GM12872 (cell line): ENCODE results near the gene XPNPEP2.

Source experiments
- TF ChIP-seq, protein P1 (sequence below): IDR thresholded peaks from 3 replicates; pipeline ENCODE4 v1.5.1; 2011; ENCODE audit warnings: low read depth, mild to moderate bottlenecking, low read length, moderate library complexity; ENCODE audit not compliant: insufficient read depth

The XPNPEP2 gene

DNA sequence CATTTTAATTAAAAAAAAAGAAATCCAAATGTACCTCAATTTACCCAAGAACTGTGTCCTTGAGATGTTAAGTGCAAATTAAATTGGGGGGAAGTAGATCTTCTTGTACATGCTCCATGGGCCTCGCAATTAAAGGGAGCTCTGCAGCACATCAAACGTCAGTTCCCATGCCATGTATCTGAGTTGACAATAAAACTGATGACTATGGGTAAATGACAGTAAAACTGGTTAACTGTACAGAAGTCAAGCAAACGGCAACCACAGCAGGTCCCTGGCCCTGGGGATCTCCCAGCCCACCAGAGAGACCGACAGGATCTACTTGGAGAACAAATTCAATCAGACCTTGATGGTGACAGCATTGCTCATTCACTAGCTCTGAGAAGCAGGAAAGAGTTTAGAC lies 32.8 kb upstream of the XPNPEP2 start:
- TF ChIP-seq, protein P1, sequence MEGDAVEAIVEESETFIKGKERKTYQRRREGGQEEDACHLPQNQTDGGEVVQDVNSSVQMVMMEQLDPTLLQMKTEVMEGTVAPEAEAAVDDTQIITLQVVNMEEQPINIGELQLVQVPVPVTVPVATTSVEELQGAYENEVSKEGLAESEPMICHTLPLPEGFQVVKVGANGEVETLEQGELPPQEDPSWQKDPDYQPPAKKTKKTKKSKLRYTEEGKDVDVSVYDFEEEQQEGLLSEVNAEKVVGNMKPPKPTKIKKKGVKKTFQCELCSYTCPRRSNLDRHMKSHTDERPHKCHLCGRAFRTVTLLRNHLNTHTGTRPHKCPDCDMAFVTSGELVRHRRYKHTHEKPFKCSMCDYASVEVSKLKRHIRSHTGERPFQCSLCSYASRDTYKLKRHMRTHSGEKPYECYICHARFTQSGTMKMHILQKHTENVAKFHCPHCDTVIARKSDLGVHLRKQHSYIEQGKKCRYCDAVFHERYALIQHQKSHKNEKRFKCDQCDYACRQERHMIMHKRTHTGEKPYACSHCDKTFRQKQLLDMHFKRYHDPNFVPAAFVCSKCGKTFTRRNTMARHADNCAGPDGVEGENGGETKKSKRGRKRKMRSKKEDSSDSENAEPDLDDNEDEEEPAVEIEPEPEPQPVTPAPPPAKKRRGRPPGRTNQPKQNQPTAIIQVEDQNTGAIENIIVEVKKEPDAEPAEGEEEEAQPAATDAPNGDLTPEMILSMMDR: no peak

DNA sequence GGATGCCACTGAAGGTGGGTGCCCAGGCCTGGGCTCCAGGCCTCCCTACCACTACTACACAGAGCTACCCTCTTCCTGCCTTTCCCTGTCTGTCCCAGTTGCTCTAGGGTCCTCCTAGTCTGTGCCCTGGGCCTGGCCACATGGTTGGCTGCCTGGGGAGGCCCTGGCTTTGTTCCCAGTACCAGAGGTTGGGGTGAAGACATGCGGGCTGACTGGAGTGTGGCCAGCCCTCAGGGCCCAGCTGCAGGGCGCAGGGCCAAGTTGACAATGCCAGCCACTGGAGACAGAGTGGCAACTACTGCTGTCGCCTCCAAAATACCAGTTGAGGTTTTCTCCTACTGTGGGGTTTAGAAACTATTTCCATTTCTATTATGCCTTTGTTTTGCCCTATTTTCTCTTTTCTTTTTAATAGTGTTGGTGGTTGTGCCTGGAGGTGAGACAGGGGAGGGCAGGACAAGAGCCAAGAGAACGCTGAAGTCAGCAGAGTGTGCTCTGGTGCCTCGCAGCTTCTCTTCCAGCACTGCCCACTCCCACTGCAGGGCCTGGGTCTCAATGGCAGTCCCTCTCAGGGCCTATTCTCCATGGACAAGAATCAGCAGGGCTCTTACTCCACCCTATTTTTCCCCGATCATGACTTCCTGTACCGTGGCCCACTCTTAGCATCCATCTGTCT lies 32.2 kb upstream of the XPNPEP2 start:
- TF ChIP-seq, protein P1: no peak

DNA sequence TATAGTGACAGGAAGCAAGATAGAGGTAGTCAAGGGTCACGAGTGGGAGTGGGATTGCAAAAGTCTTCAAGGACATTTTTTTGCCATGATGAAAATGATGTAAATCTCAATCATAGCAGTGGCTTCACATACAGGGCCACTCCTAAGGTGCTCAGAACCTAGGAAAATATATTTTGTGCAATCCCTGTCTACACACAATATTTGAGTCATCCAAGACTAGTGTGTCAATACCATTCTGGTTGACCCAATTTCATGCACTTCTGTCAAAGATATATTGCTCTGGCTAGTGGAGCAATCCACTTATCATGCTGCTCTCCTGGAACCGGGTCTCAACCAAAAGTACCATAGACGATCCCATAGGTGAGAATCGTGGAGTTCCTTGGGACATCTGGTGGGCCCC lies 24.2 kb upstream of the XPNPEP2 start:
- TF ChIP-seq, protein P1: no peak

DNA sequence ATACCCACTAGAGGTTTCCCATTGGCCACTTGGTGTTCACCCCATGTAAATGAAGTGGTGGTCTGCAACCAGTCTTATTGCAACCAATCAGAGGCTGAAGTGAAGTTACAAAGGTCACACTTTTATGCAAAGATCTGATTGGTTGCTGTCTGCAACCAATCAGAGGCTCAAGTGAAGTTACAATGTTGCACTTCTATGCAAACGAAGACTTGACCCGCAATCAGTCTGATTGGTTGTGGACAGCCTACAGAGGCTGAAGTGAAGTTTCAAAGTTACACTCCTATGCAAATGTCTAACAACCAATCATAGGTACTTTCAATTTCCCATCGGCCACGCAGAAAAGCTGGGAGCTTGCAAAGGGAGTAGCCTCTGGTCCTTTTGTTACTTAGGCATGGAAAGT lies 22.3 kb upstream of the XPNPEP2 start:
- TF ChIP-seq, protein P1: no peak

DNA sequence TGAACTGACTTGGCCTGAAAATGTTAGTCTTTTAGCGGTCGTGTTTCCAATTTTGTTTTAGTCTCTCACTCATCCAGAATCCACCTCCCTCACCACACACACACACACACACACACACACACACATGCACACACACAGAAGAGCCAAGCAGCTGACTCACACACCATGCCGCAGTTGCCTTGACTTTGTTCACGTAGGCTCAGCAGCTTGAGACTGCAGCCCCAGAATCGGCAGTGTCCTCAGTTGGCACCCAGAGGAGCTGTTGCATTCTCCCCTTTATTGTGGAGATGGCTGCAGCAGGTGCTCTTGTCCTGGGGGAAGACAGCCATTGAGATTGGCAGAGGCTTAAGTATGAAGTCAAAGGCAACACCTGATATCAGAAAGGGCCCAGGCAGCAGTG lies 20.9 kb upstream of the XPNPEP2 start:
- TF ChIP-seq, protein P1: no peak

- TF ChIP-seq, protein P1: no peak
Measured at GRCh38 chrX:129718676-129719075, 20.1 kb upstream of the XPNPEP2 start.

DNA sequence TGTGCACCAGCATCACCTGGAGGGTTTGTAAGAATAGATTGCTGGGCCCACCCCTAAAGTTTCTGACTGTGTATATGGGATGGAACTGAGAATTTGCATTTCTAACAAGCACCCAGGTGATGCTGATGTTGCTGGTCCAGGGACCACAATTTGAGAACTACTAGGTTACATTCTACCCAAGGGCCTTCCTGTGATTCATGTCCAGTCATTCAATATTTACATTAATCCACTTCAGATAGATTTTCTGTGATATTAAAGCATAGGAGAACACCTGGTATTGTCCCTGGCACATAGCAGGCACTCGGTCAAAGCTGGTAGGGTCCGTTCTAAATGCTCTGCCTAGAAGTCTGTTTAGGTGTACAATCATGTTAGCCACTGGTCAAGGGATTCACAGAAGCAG lies 19.5 kb upstream of the XPNPEP2 start:
- TF ChIP-seq, protein P1: no peak
